ENCODE results near the gene HYI.

HYI gene

DNA sequence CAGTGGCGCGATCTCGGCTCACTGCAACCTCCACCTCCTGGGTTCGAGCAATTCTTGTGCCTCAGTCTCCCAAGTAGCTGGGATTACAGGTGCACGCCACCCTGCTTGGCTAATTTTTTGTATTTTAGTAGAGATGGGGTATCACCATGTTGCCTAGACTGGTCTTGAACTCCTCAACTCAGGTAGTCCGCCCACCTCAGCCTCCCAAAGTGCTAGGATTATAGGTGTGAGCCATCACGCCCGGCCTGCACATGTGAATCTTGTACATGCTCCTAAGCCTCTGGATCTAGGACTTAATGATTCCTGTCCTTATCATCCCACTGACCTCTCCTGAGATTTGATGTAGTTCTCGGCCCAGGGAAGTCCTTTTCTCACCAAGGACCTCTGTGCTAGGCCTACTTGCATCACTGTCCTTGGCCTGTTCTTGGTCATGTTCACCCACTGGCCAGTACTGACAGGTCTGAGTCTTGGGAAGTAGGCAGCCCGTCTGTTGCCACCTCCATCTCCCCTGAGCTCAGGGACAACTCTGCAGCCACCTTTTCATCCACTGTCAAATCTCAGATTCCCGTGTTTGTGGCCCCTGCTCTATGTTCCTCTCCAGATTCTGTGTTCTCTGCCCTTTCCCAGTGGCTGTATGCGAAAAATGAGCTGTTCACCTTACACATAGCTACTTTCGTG is 9.4 kb downstream of the HYI start:
- DNase-seq (ENCODE audit: low read depth): no peak

DNA sequence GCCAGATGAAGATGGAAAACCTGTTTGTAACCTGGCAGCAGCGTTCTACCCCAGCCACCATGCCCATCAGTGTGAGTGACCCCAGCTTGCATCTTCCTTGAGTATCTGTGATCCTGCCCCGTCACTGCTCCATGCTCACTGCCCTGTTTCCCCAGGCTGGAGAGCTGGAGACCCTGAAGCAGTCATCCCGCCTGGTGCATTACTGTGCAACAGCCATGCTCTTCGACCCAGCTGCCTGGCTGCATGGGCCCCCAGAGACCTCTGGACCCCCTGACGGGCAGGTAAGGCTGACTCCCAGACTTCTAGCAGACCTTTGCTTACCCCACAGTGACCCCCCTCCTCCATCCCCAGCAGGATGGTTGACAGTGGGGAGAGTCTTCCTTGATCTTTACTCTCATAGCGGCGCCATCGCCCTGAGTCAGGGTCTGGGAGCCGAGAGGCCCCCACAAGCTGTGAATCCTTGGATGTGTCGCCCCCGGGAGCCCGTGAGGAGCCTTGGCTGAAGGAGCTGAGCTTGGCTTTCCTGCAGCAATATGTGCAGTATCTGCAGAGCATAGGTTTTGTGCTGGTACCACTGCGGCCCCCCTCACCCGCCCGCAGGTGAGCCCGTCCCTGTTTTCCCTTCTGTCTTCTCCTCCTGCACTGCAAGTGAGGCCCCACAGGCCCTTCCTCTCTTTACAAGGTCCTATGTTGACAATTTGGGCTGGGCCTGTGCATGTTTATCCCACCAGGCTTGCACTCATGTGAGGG is 10.4 kb downstream of the HYI start:
- no peak for DNase-seq (ENCODE audit: low read depth)

DNA sequence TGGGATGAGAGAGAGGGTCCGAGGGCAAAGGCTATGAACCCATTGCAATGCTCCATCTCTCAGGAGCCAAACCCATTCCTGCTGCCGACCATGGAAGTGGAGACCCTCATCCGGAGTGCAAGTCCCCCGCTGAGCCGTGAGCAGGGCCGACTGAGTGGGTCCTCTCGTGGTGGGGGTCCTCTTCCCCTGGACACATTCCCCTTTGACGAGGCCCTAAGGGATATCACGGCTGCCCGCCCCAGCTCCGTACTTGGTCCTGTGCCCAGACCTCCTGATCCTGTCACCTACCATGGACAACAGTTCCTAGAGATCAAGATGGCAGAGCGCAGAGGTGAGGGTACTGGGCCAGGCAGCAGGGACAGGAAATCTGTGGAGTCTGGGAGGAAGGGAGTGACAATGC is 11.0 kb downstream of the HYI start:
- no peak for DNase-seq (ENCODE audit: low read depth)

GRCh38 chr1:43441894-43442637 is 11.7 kb downstream of the HYI start:
- DNase-seq (ENCODE audit: low read depth): no peak

- no peak for DNase-seq (ENCODE audit: low read depth)
Measured at GRCh38 chr1:43441166-43441893, 12.4 kb downstream of the HYI start.

DNA sequence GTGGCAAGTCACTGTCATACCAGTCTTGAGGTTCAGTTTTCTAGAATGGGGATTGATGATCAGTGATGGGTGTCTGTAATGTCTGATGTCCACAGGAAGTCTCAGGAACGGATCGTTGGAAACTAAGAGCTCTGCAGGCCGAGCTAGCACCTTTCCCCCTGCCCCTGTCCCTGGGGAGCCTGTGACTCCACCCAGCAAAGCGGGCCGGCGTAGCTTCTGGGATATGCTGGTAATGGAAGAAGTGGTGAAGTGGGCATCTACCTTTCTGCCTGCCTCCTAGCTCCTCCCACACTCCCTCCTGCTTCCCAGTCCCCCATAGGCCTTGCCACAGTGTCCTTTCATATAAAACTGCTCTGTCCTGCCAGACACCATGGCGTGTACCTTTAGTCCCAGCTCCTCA is 13.4 kb downstream of the HYI start:
- DNase-seq (ENCODE audit: low read depth): no peak

GRCh38 chr1:43439781-43440180 is 13.9 kb downstream of the HYI start:
- DNase-seq (ENCODE audit: low read depth): no peak

- DNase-seq (ENCODE audit: low read depth): no peak
Measured at GRCh38 chr1:43438953-43439581, 14.7 kb downstream of the HYI start.

GRCh38 chr1:43438576-43438952 is 15.2 kb downstream of the HYI start:
- DNase-seq (ENCODE audit: low read depth): no peak

DNA sequence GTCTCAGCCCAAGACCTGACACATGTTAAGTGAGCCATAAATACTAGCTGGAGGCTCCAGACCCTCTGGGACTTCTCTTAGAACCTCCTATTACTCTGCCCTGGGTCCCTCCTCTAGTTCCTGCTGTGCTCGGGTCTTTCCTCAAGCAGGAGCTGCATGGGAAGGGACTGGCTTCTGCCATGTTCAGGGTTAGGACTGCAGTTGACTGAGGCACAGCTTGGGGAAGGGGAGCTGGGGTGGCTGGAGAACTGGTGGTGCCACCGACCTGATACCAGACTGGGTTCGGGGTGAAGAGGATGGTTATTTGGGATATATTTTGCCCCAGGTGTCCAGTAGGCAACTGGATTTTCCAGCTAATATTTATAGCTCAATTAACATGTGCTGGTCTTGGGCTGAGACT is 15.7 kb downstream of the HYI start:
- DNase-seq (ENCODE audit: low read depth): no peak

DNA sequence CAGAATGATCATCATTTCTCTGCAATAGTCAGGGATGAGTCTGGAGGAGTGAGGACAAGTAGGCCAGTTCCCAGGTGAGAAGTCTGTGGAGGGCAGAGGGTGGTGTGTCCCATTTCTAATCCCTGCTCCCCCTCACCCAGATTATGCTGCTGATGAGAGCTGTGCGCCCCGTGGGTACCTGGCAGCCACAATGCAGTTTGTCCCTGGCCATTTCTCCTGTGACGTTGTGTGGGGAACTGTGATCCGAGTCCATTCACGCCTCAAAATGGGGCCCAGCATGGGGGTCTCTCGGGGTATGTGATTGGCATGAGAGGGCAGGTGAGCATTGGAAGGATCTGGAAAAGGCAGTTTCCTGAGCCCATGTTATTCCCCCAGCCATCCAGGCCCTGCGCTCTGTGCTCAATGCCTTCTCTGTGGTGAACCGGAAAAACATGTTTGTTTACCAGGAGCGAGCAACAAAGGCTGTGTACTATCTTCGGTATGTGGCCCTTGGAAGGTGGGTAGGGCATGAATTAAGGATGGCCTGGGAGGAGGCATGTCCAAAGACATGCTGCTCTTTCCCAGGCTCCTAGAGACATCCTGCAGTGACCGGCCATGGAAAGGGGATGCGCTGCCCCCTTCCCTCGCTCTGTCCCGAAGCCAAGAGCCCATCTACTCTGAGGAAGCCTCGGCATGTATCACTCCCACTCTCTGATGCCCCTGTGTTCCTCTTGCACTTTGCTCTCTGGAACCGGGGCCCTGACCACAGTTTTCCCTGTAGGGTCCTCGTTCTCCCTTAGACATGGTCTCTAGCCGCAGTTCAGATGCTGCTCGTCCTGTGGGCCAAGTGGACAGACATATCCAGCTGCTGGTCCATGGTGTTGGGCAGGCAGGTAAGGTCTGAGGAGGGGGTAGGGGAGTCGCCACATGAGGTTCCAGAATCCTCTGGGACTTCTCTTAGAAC is 16.4 kb downstream of the HYI start:
- DNase-seq (ENCODE audit: low read depth): no peak

DNA sequence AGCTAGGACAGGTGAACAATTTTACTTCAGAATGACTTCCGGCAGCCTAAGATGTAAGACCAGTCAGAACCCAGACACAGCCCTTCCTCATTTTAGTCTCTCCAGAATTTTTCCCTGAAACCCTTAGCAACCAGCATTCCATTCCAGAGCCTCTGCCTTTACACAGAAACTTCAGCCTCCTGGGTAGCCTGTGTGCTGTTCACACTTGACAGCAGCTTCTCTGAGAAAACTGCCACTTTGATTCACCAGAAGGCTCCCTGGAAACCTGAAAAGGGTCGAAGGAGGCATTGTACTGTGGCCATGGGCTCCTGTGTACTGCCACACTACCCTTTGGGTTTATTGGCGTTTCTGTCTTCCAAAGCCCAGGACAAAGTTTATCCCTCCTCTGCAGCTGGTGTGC is 17.4 kb downstream of the HYI start:
- DNase-seq (ENCODE audit: low read depth): no peak

DNA sequence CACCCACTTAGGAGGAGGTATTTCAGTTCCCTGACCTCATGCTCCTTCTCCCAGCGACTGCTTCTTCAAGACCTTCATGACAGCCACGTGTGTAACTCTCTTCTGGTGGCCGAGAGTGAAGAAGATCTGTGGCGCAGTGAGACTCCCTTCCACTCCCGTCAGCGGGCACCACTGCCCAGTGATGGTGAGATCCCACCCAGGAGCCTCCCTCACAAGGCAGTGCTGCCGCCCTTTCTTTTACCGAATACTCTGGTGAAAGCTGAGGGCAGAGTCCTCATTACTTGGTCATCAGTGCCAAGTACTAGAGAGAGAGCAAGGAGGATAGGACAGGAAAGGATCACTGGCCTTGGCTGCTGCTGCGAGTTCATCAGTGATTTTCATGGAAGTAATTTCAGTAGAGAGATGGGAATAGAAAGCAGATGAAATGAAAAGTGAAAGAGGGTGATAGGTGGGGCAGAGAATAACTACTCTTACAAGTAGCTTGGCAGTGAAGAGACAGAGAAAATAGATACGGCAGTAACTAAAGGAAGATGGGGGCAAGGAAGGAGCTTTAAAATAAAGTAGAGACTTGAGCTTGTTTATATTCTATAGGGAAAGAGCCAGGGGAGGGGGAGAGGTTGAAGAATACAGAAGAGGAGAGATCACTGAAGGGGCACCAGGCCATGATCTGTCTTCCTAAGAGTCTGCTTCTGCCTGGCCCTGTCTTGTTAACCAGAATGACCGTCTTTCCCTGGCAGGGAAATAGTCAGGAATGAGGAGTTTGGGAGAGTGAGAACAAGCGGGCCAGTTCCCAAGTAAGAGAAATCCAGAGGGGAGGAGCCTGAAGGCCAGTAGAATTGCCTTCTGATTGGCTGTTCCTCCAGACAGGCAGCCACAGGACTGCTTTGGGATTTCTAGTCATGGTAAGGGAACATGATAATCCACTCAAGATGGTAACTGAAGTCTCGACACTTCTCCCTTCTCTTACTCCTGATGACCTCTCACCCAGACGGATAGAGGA is 18.3 kb downstream of the HYI start:
- no peak for DNase-seq (ENCODE audit: low read depth)

- DNase-seq (ENCODE audit: low read depth): no peak
Measured at GRCh38 chr1:43434256-43434655, 19.5 kb downstream of the HYI start.

- no peak for DNase-seq (ENCODE audit: low read depth)
Measured at GRCh38 chr1:43432907-43433306, 20.8 kb downstream of the HYI start.

DNA sequence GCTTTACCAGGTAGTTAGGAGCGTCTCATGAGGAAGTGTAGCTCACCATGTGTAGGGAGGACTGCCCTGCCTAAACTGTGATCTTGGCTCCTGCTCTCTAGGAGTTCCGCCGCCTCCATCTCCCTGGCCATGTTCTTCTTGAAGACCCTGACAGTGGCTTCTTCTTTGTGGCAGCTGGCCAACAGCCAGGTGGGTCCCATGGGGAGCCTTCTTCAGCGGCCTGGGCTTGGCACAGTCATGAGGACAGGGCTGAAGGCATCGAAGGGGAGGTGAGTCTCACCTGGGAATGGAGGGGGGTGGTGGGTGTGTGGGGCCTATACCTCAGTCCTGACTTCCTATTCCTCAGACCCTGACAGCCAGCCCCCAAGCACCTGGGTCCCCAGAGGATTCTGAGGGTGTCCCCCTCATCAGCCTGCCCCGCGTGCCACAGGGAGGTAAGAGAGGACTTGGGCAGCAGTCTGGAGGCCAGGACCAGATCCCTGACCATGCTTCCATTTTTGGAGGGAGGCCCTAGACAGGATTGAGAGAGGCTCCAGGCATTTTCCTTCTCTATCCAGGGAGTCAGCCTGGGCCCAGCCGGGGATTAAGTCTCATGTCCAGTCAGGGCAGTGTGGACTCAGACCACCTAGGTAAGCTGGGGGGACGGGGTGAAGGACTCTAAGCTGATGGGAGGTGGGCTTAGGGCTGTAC is 21.4 kb downstream of the HYI start:
- DNase-seq (ENCODE audit: low read depth): no peak

DNA sequence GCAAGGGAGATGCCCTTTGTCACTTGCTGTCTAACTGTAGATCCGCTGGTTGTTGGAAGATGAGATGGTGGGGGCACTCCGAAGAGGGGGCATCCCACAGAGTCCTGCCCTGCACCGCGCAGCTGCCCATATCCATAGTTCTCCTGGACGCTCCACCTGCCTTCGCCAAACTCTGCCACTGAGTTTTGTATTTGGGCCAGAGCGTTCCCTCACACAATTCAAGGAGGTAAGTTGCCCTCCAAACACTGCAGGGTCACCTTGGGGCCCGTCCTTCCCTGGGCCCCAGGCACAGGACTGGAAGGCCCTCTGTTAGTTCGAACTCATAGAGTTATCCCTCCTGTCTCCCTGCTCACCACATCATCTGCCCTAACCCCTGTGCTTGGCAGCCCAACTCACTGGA is 22.1 kb downstream of the HYI start:
- DNase-seq (ENCODE audit: low read depth): no peak

GRCh38 chr1:43430831-43431230 is 22.9 kb downstream of the HYI start:
- no peak for DNase-seq (ENCODE audit: low read depth)

GRCh38 chr1:43427941-43428340 is 25.8 kb downstream of the HYI start:
- no peak for DNase-seq (ENCODE audit: low read depth)

Measured in activated gamma-delta T cell treated with anti-CD3 and anti-CD28 coated beads, Interleukin-2, amount 50 U/mL, for 16 hours (primary cell).